ENCODE results near the gene LPP.

GRCh38 chr3:188746291-188746783, 592.4 kb downstream of the LPP start:
- no peak for TF ChIP-seq CTCF (IDR thresholded peaks at IDR 0.05)
- TF ChIP-seq POLR2A (IDR thresholded peaks at IDR 0.05; ENCODE audit: low read depth): no peak
- no peak for TF ChIP-seq POLR2AphosphoS5 (IDR thresholded peaks at IDR 0.05)
- no peak for TF ChIP-seq EP300 (IDR thresholded peaks at IDR 0.05)
